Gastrocnemius medialis (tissue), 4 donors: ENCODE results near the gene RAD18.

Experiments
- POLR2A ChIP-seq, 2 donors: fragments of 450-650 bp; IDR thresholded peaks; one replicate each; pipeline ENCODE4 v1.6.1; 2017; ENCODE audit warnings: antibody characterized with exemption in 2 of 2, mild to moderate bottlenecking in 2 of 2, moderate library complexity in 2 of 2
- TF ChIP-seq, protein P1 (sequence below), 5 experiments: fragments of 450-650 bp in 3 of 5; fragments of 200-600 bp in 2 of 5; sonication (generic) in 2 of 5; IDR thresholded peaks in 4 of 5; conservative IDR thresholded peaks in 1 of 5; 1 replicate in 4 of 5; 2 replicates in 1 of 5; pipeline ENCODE4 v1.5.1; 2016 to 2019; ENCODE audit warnings: antibody characterized with exemption in 5 of 5, mild to moderate bottlenecking in 3 of 5, moderate library complexity in 3 of 5

DNA sequence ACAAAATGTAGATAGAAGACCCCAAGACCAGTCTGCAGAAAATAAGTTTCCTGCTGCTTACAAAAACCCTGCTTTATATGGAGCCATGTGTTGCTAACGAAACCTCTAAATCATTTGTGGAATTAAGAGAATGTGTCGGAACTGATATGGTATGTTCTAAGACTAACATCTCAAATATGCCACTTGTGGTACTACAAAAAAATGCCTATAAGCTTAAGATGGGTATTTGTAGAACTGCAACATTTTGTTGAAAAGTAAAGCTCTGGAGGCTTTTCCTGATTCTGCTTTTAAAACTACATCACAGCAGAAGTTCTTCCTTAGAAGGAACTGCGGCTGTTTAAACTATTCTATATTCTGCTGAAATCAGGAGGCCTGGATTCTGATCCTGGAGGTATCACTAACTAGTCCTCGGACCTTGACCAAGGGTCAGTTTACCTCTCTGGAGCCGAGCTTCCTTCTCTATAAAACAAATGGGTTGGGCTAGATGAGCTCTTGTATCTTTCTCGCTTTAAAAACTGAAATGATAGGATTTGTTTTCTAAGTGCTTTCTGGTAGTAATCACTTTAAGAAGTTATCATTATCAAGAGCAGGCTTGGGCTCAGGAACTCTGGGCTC, 74.9 kb downstream of the RAD18 start:
- TF ChIP-seq, protein P1, sequence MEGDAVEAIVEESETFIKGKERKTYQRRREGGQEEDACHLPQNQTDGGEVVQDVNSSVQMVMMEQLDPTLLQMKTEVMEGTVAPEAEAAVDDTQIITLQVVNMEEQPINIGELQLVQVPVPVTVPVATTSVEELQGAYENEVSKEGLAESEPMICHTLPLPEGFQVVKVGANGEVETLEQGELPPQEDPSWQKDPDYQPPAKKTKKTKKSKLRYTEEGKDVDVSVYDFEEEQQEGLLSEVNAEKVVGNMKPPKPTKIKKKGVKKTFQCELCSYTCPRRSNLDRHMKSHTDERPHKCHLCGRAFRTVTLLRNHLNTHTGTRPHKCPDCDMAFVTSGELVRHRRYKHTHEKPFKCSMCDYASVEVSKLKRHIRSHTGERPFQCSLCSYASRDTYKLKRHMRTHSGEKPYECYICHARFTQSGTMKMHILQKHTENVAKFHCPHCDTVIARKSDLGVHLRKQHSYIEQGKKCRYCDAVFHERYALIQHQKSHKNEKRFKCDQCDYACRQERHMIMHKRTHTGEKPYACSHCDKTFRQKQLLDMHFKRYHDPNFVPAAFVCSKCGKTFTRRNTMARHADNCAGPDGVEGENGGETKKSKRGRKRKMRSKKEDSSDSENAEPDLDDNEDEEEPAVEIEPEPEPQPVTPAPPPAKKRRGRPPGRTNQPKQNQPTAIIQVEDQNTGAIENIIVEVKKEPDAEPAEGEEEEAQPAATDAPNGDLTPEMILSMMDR (IDR thresholded peaks at IDR 0.05 in 4 of 5, conservative IDR thresholded peaks at IDR 0.05 in 1 of 5) = no peak
- no peak for TF ChIP-seq POLR2A (IDR thresholded peaks at IDR 0.05)
